Measurements from ENCODE around the gene ALB.

Gene ALB

GRCh38 chr4:73409012-73409862 is 5.2 kb downstream of the ALB start:
- DNase-seq (ENCODE audit: low spot score) = no peak

GRCh38 chr4:73409978-73410548 is 6.0 kb downstream of the ALB start:
- no peak for DNase-seq (ENCODE audit: low spot score)

GRCh38 chr4:73410916-73411730 is 7.0 kb downstream of the ALB start:
- no peak for DNase-seq (ENCODE audit: low spot score)

DNA sequence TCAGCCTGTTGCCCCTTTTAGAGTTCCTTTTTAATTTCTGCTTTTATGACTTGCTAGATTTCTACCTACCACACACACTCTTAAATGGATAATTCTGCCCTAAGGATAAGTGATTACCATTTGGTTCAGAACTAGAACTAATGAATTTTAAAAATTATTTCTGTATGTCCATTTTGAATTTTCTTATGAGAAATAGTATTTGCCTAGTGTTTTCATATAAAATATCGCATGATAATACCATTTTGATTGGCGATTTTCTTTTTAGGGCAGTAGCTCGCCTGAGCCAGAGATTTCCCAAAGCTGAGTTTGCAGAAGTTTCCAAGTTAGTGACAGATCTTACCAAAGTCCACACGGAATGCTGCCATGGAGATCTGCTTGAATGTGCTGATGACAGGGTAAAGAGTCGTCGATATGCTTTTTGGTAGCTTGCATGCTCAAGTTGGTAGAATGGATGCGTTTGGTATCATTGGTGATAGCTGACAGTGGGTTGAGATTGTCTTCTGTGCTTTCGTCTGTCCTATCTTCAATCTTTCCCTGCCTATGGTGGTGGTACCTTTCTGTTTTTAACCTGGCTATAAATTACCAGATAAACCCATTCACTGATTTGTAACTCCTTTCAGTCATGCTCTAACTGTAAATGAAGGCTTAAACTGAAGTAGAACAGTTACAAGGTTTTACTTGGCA is 7.8 kb downstream of the ALB start:
- DNase-seq (ENCODE audit: low spot score) = no peak

- no peak for DNase-seq (ENCODE audit: low spot score)
Observed at GRCh38 chr4:73413294-73413755, 9.2 kb downstream of the ALB start.

DNA sequence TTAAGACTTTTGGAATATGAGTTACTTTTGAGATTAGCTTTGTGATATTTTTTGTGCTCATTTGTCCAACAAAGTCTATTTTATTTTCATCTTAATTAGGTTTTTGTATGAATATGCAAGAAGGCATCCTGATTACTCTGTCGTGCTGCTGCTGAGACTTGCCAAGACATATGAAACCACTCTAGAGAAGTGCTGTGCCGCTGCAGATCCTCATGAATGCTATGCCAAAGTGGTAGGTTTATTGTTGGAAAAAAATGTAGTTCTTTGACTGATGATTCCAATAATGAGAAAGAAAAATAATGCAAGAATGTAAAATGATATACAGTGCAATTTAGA is 10.8 kb downstream of the ALB start:
- no peak for DNase-seq (ENCODE audit: low spot score)

GRCh38 chr4:73415807-73416238 is 11.7 kb downstream of the ALB start:
- no peak for DNase-seq (ENCODE audit: low spot score)

DNA sequence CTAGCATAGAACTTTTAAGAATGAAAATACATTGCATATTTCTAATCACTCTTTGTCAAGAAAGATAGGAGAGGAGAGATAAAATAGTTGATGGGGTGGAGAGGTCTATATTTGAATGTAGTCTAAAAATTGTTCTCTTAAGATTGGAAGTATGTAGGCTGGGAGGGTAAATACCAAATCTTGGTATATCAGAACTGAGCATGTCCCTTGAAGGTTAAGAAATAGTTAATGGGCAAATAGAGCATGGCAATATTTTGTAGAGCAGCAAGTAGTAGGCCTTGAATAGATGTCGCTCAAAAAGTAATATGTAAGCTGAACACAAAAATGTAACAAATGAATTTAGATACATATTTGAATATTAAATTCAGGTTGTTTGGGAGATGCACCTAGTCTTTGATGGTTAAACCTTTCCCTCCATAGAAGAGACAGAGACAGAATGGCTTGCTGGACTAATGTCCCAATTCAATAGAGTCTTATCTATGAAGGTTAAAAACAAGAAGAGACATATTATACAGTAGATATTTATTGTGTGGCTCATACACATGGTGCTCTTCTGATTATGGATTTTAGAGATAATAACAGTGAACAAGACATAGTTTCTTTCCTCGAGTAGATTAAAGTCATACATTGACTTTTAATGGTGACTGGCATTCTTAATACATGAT is 12.5 kb downstream of the ALB start:
- no peak for DNase-seq (ENCODE audit: low spot score)

DNA sequence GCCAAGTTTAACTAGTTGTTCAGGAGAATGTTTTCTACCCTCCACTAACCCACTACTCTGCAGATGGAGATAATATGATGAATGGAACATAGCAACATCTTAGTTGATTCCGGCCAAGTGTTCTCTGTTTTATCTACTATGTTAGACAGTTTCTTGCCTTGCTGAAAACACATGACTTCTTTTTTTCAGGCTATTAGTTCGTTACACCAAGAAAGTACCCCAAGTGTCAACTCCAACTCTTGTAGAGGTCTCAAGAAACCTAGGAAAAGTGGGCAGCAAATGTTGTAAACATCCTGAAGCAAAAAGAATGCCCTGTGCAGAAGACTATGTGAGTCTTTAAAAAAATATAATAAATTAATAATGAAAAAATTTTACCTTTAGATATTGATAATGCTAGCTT is 13.3 kb downstream of the ALB start:
- DNase-seq (ENCODE audit: low spot score) = no peak

DNA sequence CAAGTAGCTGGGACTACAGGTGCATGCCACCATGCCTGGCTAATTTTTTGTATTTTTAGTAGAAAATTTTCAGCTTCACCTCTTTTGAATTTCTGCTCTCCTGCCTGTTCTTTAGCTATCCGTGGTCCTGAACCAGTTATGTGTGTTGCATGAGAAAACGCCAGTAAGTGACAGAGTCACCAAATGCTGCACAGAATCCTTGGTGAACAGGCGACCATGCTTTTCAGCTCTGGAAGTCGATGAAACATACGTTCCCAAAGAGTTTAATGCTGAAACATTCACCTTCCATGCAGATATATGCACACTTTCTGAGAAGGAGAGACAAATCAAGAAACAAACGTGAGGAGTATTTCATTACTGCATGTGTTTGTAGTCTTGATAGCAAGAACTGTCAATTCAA is 13.9 kb downstream of the ALB start:
- DNase-seq (ENCODE audit: low spot score) = no peak

GRCh38 chr4:73418677-73419076 is 14.6 kb downstream of the ALB start:
- DNase-seq (ENCODE audit: low spot score) = no peak

- DNase-seq (ENCODE audit: low spot score) = no peak
Observed at GRCh38 chr4:73419106-73420038, 15.3 kb downstream of the ALB start.

DNA sequence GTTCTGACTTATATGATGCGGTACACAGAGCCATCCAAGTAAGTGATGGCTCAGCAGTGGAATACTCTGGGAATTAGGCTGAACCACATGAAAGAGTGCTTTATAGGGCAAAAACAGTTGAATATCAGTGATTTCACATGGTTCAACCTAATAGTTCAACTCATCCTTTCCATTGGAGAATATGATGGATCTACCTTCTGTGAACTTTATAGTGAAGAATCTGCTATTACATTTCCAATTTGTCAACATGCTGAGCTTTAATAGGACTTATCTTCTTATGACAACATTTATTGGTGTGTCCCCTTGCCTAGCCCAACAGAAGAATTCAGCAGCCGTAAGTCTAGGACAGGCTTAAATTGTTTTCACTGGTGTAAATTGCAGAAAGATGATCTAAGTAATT is 16.5 kb downstream of the ALB start:
- DNase-seq (ENCODE audit: low spot score) = no peak

DNA sequence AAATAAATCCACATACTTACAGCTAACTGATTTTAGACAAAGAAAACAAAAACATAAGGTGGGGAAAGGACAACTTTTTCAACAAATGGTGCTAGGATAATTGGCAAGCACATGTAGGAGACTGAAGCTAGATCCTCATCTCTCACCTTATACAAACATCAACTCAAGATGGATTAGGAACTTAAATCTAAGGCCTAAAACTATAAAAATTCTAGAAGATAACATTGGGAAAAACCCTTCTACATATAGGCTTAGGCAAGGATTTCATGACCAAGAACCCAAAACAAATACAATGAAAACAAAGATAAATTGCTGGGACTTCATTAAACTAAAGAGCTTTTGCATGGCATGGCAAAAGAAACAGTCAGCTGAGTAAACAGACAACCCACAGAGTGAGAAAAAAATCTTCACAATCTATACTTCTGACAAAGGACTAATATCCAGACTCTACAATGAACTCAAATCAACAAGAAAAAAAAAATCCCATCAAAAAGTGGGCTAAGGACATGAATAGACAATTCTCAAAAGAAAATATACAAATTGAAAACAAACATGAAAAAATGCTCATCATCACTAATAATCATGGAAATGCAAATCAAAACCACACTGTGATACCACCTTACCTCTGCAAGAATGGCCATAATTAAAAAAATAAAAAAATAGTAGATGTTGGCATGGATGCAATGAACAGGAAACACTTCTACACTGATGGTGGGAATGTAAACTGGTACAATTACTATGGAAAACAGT is 17.8 kb downstream of the ALB start:
- no peak for DNase-seq (ENCODE audit: low spot score)

DNA sequence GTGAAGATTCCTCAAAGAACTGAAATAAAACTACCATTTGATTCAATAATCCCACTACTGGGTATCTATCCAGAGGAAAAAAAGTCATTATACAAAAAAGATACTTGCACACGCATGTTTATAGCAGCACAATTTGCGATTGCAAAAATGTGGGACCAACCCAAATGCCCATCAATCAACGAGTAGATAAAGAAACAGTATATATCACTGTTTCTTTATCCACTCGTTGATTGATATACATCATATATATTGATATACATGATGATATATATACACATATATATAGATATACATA is 18.3 kb downstream of the ALB start:
- DNase-seq (ENCODE audit: low spot score) = no peak

- no peak for DNase-seq (ENCODE audit: low spot score)
Observed at GRCh38 chr4:73423184-73423583, 19.1 kb downstream of the ALB start.

GRCh38 chr4:73426666-73427065 is 22.6 kb downstream of the ALB start:
- no peak for DNase-seq (ENCODE audit: low spot score)

DNA sequence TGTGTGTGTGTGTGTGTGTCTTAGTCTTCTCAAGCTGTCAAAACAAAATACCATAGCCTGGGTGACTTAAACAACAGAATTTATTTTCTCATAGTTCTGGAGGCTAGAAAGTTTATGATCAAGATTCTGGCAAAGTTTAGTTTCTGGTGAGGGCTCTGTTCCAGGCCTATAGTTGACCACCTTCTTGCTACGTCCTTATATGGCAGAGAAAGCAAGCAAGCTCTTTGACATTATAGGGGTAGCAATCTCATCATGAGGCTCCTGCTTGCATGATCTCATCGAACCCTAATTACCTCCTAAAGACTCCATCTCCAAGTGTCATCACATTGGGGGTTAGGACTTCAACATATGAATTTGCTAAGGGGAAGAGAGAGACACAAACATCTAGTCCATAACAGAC is 25.0 kb downstream of the ALB start:
- DNase-seq (ENCODE audit: low spot score) = no peak

GRCh38 chr4:73429826-73430587 is 25.9 kb downstream of the ALB start:
- no peak for DNase-seq (ENCODE audit: low spot score)

DNA sequence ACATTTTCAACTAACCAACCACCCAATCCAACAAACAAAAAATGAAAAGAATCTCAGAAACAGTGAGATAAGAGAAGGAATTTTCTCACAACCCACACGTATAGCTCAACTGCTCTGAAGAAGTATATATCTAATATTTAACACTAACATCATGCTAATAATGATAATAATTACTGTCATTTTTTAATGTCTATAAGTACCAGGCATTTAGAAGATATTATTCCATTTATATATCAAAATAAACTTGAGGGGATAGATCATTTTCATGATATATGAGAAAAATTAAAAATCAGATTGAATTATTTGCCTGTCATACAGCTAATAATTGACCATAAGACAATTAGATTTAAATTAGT is 27.7 kb downstream of the ALB start:
- no peak for DNase-seq (ENCODE audit: low spot score)
